CD4-positive, alpha-beta T cell treated with Interleukin-15 for 1 hour (primary cell): ENCODE results near the gene CEBPG.

Experiments used
- DNase-seq: peaks from one replicate; pipeline ENCODE4 v3.0.0-alpha.2; 2020

CEBPG gene

DNA sequence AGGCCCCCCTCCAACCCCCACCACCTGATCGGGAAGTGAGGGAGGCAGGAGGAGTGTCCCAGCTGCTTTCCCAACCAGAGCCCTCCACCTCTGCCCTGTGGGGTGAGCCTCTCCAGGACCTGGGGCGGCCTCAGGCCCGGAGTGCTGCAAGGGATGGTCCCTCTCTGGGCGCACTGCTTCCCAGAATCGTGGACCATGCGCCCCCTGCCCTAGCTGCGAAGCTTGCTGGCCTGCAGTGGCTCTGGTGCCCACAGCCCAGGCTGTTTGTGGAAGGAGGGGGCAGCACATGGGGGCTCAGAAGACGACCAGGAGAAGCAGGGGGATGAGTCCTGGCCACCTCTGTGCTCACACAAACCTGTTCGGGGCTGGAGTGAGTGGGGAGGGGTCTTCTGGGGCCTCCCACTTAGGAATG lies 33.6 kb downstream of the CEBPG start:
- no peak for DNase-seq

DNA sequence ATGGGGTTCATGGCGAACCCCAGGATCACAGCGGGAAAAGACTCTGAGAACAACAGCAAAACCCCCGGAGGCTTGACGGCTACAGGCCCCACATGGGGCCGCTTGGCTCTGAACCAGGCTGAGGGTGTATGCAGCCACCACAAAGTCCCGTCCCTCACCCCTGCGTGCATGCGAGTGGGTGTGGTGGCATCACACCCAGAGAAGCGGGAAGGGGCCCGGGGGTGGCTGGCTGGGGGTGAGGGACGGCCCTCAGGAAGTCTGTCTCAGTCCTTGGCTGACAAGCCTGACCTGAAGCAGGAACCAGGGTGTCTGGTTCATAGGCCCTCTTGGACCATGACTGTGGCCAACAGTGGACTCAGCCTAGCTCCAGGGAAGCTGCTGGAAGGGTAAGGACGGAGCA lies 34.2 kb downstream of the CEBPG start:
- DNase-seq, result no peak

DNA sequence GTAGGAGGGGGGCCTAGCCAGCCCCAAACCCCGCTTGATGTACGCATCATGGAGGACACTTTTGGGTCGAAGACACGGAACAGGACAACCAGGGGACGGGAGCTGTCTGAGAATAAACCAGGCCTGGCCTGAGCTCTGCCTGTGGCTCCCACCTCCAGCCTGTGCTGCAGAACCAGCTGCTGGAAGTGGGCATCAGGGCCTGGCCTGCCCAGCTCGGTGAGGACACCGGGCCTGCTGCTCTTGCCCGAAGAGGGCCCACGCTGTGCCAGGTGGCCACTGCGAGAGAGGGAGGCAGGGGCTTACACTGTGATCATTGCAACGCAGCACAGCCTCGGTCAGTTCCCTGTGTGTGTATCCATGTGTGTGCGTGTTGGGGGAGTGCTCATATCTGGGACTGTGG lies 34.6 kb downstream of the CEBPG start:
- DNase-seq, result no peak

DNA sequence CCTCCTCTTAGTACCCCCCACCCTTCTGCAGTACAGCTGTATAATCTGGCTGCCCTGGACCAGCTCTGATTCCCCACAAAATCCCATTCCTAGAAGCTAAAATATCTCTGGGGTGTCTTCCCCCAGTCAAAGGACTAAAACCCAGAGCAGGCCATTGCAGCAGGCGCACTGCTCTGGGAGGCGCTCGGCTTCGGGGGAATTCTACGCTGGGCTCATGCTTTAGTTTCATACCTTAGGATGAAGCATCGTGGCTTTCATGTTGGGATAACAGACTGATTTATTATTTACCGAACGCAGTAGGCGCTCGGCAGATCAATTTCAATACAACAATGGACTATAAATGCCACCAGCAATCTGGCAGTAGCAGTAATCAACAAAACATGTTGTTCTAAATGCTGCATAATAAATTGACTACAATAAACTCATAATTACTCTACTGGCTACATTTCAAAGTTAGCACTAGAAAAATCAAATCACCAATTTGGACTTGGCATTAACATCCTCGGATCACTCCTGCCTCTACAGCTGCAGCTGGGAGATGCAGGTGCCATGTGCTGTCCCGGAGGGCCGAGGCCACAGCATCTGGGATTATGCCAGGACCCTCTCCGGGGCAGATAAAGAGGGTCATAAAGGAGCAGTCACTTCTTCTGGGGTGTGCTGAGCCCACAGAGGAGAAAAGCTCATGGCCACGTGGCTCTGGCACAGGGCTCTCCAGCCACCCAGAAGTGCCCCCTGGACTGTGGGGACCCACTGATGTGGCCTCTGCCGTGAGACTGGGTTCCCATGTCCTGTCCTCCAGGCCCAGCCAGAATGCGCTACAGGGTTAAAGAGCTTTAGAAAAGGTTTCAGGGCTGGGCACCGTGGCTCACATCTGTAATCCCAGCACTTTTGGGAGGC lies 35.3 kb downstream of the CEBPG start:
- no peak for DNase-seq

DNA sequence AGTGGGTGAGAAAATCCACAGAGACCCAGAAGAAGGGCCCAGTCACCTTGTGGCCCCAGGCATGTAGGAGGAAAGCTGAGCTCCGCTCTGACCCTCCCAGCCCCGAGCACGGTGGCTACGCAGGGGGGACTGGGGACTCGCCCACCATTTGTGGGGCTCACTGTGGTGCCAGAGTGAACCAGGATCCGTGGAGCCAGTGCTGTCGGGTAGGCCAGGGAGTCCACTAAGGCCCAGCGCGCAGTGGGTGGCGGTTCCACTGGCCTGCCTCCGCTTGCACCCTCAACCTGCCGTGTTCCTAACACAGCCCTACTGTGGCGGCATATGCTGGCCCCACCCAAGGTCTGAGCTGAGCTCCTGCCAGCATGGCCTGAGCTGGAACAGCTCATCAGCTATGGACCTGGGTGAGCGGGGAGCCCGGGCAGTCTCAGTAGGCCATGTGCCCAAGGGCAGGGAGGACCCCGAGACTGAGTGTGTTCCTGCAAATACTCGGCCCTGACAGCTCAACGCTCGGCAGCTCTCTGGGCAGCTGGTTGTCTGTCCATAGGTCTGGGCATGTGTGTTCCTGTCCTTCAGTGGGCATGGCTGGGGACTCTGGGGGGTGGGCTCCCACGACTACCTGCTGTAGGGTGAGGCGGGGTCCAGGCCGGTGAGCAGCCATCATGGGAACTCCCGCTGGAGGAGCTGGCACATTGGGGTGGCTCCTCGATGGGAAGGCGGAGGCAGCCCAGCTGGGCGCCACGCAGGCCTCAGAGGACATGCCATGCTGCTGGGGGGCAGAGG lies 36.6 kb downstream of the CEBPG start:
- no peak for DNase-seq

DNA sequence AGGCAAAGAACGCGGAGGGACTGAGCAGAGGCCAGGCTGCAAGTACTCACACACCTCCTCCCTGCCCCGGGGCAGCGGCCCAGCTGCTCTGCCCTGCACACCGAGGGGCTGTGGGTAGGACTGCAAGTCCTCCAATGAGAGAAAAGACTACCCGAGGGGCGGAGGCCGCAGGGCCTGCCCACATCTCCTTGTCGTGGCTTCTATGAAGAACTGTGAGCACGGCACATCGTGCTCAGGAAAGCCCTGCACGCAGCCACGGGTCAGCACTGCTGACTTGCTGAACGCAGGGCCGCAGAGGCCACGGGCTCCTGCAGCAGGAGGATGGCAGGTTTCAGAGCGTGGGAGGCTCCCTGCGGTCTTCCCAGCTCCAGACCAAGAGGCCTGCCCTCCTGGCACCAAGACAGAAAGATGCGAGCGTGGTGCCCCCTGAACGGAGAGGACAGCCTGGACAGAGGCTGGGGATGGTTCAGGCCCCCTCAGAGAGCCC lies 37.4 kb downstream of the CEBPG start:
- no peak for DNase-seq

DNA sequence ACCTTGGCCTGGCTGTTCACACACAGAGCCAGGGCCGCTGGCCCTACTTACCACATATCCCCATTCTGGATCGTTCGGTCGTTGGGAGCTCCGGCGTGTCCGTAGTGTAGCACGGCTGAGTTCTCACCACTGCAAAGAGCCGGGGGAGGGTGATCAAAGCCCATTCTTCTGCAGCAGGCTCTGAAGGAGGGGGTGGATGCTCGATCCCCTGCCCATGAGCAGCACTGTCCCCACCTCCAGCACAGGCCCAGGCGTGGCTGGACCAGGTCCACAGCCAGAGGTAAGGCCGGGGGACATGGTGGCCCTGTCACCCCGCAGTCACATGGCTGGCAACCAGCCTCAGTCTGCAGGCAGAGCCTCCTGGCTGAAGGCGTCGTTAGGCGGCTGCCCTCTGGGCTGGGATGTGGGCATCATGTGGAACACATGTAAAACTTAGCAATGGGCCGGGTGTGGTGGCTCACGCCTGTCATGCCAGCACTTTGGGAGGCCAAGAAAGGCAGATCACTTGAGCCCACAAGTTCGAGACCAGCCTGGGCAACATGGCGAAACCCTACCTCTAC lies 38.2 kb downstream of the CEBPG start:
- DNase-seq, result no peak

DNA sequence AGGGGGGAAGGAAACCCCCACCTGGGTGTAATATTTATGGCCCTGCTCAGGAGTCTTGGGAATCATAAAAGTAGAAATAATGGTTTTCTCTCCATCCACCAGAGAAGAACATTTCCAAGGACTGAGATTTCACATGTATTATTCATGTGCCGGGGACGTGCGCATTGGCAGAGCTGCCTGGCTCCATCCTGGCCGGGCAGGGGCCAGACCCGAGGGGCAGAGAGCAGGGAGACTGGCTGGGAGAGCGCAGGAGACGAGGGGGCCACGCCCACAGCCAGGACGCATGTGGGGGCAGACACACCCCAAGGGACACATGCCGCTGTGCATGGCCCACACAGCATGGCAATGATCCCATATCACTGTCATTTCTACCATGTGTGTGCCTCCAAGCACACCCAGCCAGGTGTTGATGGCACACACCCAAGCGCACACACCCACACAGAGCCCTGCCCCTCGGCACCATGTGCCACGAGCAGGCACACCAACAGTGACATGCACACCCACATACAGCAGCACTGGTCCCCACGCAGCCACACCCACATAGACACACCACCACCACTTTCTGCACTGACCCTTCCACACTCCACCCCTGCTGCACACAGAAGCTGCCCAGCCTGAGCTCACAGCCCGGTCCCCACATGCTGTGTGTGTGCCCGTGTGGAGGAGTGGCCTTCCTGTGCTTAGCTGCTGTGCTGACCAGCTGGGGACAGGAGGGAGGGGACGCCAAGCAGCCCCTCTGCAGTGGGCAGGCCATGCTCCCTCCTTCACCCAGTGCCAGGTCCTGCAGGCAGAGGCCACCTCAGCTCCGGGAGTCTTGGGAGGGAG lies 39.3 kb downstream of the CEBPG start:
- DNase-seq, result no peak

DNA sequence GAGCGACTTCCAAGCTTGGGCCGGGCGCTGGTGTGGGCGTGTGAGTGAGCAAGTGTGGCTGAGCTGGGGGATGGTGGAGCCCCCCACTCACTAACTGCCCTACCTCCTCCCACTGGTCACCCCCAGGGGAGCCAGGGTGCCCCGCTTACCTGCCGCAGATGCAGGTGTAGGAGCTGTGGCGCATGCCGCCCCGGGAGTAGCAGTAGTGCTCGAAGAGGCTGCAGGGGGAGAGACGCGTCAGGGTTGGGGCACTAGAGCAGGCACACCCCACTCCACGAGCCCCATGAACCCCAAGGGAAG lies 39.9 kb downstream of the CEBPG start:
- DNase-seq, result no peak

DNA sequence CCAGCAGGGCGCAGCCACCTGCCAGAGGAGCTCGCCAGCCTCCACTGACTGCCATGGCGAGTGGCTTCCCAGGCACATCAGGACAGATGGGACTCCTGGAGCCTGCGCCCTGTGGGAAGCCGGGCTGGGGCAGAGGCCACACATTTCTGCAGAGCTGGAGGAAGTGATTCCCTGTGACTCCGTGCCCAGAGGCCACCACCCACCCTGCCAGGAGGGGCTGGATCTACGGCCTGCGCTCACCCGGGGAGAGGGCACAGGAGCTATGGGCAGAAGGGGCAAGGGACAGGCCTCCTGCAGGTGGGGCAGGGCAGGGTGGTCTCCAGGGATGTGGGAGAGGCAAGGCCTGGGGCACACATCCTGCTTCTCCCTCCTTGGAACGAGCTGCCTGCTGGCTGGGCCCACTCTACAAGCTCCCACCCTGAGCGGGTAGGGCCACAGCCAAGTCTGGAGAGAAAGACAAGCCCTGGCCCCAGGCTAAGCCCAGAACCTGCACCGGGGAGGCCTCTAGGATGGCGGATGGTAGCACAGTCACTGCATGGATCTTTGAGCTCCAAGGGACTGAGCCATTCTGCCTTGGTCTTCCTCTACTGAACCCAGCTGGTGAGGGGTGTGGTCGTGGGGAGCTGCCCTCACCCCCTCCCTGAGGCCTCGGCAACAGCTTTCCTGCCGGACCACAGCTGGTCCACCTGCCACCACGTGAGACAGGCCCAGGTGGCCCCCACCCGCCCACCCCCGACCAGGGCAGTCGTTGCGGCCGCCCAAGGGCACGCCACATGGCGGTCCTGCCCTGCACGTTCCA lies 40.6 kb downstream of the CEBPG start:
- no peak for DNase-seq

DNA sequence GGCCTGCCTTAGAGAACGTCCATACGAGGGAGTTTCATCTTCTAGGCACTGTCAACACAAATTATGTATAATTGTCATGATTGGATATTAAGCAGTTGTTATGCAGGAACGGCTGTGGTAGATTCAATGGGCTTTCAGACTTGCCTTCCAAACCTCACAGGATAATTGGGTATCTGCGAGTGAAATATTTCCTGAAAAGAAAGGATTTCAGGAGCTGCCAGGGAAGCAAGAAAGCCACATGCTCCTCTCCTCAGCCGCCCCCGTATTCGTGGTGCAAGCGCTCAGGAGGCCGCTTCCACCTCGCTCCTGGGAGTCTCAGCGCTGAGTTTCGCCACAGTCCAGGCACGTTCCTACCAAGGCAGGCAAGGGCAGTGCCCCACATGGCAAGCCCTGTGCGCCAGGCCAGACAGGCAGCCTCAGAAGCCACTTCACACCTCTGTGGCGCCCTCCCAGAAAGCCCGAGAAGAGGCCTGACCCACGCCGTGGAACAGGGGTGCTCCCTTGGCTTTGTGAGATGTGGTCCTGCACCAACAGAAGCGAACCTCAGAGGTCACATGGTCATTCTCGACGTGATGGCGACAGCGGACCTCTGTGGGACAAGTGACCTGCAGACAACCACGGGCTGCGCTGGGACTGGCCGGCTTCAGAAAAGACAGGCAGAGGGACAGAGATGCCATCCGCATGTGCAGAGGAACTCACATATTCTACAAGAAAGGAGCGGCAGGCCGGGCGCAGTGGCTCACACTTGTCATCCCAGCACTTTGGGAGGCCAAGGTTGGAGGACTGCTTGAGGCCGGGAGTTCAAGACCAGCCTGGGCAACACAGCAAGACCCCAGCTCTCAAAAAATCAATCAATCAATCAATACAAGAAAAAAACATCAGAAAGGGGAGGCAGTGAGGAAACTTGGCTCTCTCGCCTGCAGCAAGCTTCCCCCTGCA lies 41.4 kb downstream of the CEBPG start:
- DNase-seq, result no peak

DNA sequence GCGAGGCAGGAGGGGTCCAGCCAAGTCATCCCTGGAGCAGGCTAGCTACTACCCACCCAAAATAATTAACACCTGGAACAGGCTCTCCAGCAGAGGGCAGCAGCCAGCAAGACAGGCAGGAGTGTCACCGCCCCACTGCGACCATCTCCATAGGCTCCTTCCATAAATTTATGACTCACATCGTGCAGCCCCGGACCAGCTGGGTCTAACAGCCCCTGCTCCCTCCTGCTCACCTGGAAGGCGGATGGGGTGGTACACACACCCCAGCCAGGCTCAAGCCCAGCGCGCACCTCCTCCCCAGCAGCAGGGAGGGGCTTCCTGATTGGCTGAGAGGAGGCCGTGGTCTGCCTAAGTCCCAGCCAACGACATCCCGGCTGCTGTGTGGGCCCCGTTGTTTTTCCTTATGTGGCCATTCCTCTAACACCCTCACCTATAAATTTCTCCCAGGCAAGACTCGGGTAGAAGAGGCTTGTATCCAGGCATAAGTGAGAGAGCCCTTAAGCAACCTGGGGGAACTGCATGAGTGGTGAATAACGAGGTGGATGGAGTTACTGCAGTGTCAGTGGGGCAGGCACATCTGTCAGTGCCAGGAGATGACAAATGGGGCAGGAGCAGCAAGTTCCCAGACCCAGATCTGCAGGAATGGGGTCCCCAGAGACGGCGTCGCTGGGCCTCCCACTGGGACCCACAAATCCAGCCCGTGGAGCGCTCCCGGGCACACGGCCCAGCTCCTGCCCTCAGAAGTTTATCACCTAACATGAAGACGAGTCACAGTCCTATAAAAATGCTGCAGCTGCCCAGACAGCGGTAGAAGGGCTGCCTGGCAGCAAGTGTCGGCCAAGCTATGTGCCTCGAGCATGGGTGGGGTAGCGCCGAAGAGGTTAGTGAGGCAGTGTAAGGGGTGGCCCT lies 43.1 kb downstream of the CEBPG start:
- peak; percentile 59 for DNase-seq

DNA sequence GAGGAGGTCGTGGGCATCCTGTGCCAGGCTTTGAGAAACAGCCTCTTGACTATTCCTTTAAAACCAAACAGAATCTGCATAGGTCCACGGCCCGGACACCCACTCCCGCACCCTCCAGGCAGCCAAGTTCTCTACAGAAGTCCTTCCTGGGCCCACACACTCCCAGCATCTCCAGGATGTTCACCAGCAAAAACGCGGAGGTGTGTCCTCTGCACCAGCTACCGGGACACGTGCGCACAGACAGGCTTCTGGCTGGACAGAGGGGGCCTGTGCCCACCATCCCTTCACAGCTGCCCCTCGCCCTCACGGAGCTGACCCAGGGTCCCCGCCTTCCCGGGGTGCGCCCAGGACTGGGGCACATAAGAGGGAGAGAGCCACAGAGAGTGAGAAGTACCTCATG lies 44.2 kb downstream of the CEBPG start:
- DNase-seq, result no peak

DNA sequence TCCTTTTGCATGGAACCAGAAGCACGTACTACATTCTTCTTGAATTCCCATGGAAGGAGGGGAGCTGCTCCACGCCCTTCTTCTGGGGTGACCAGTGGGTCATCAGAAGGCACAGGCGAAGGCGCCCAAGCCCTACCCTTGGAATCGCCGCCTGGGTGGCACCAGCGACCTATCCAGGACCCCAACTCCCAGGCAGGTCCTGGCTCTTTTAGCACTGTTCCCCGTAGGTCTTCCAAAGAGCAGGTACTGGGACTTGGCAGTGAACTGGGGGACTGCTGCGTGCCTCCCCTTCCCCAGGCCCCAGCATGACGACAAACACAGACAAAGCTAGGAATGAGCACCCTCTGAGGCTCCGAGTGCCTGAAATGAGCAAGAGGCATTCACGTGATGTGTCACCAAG lies 45.0 kb downstream of the CEBPG start:
- DNase-seq, result no peak

DNA sequence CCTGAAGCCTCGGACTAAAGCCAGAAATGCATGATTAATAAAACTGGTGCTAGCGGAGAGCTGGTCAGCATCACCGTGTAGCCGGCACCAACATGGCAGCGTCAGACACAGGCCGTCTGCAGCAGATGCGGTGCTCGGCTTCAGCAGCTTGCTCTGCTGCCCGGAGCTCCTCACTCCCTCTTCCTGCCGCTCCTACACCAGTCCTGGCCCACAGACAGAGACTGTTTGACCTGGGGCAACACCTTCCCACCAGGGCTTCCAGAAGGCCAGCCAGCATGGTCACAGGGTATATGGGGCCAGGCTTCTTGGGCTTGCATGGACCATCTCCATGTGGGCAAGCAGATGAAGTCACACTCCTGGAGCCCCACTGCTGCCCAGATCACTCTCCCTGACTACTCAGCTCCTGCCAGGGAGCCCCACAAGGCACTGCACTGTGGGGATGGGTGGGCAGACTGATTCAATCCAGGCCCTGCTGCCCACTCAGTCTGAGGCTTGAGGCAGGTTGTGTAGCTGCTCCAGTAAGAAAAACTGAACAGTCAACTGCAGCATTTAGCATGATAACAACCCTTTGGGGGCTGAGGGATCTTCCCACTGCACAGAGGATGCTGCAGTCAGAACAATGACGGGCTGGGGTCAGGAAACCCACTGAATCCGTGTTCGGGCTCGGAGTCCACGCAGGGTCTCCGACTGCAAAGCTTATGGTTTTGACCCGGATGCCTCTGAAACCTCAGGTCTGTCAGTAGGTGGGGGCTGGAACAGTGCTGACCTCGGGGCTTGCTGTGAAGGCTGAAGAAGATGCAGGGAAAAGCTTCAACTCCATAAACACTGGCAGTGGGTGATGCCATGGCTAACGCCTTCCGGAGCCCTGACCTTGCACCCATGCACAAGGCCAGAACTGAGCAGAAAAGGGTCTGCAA lies 45.6 kb downstream of the CEBPG start:
- no peak for DNase-seq

DNA sequence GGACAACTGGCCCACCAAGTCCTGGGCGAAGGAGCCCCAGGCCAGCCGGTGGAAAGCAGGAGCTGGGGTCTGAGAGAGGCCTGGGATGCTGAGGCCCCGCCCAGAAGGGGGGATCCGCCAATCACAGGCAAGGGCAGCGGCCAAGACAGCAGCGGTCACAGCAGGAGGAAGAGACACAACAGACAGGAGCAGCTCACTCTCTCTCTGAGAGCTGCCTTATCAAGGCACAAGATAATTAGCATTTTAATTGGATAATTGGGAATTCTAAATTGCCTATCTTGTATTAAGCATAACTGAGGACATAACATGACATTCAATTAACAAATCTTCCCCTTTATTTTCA lies 46.2 kb downstream of the CEBPG start:
- no peak for DNase-seq

DNA sequence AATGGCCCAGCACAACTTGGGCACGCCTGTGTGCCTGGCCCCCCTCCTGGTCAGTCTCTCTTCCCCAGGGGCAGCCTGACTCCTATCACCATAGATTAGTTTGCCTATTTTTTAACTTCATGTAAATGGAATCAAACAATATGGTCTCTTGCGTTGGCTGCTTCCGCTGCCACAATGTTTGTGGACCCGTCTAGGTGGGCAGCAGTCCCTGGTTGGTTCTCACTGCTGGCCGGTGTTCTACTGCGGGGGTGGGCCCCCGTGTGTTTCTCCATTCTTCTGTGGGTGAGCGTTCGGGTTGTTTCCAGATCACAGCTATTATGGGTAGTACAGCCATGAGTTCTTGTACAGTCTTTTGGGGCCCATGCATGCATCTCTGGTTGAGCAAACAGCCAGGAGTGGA lies 47.3 kb downstream of the CEBPG start:
- no peak for DNase-seq

DNA sequence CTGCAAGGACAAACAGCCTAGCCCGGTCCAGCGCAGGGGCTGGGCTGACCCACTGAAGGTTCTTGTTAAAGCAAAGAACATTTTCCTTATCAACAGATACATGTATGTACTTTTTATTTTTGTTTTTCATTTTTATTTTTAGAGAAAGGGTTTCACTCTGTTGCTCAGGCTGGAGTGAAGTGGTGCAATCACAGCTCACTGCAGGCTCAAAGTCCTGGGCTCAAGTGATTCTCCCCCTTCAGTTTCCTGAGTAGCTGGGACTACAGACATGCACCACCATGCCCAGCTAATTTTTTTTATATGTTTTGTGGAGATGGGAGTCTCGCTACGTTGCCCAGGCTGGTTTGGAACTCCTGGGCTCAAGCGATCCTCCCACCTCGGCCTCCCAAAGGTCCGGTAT lies 47.9 kb downstream of the CEBPG start:
- no peak for DNase-seq
